ENCODE measurements around the gene ZNF101.

DNA sequence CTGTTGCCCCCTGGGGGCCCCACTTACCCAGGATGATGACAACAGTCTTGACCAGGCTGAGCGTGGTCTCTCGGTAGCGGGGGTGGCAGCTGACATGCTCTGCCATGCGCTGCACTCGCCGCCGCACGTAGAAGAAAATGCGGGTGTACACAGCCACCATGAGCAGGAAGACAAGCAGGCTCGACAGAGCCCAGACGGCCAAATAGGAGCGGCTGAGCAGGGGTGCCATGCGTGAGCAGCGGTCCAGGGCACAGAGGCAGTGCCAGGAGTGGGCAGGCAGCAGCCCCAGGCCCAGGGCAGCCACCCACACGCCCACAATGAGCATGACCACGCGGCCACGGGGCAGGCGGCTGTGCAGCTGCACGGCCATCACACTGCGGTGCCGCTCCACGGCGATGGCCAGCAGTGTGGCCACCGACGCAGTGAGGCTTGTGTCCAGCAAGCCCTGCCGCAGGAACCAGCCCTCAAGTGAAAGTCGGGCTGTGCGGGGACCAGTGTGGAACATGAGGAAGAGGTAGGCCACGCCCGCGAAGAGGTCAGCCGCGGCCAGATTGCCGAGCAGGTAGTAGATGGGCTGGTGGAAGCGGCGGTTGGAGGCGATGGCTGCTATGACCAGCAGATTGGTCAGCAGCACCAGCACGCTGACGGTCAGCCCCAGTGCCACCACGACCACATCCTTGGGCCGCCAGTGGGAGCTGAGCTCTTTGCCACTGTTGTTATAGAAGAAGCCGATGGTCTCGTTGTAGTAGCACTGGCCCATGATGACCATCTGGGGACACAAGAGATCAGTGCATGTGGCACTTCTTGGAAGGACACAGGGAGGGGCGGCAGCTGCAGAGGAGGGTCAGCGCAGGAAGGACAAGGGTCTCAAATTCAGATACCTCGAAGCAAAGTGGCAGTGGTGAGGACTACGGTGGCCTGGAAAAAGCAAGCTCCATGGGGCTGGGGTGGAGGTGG lies 41.8 kb upstream of the ZNF101 start:
- TF ChIP-seq, protein P1, sequence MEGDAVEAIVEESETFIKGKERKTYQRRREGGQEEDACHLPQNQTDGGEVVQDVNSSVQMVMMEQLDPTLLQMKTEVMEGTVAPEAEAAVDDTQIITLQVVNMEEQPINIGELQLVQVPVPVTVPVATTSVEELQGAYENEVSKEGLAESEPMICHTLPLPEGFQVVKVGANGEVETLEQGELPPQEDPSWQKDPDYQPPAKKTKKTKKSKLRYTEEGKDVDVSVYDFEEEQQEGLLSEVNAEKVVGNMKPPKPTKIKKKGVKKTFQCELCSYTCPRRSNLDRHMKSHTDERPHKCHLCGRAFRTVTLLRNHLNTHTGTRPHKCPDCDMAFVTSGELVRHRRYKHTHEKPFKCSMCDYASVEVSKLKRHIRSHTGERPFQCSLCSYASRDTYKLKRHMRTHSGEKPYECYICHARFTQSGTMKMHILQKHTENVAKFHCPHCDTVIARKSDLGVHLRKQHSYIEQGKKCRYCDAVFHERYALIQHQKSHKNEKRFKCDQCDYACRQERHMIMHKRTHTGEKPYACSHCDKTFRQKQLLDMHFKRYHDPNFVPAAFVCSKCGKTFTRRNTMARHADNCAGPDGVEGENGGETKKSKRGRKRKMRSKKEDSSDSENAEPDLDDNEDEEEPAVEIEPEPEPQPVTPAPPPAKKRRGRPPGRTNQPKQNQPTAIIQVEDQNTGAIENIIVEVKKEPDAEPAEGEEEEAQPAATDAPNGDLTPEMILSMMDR (conservative IDR thresholded peaks at IDR 0.05; ENCODE audit: low read depth, low read length): no peak
- TF ChIP-seq EZH2 (IDR thresholded peaks at IDR 0.05; ENCODE audit: borderline replicate concordance, low read depth, low read length, poor library complexity, severe bottlenecking): no peak

Measured in A673 (cell line).